Naive thymus-derived CD4-positive, alpha-beta T cell (primary cell): ENCODE results near the gene AHSA1. TPM values are rescaled to one million over a fixed set of nuclear protein-coding genes. Genes with fewer than 3 reads are reported as not detected.

Experiments used
- ATAC-seq: fragments of 150-1000 bp; cut with Tn5 transposase; 2 replicates; pipeline ENCODE4 v1.10.0; 2021; ENCODE audit warnings: mild to moderate bottlenecking, moderate library complexity
- CTCF ChIA-PET: fragments of 350-600 bp; sonication (Branson Sonifier 250); formaldehyde crosslinking; loops from one replicate; lab custom pipeline; 2021; ENCODE audit warnings: antibody characterized with exemption; lab: Charles Lee
- POLR2A ChIA-PET: fragments of 350-600 bp; sonication (Branson Sonifier 250); formaldehyde crosslinking; loops from one replicate; lab custom pipeline; 2021; ENCODE audit warnings: antibody characterized with exemption, inconsistent platforms; lab: Charles Lee
- DNase-seq, 9 donors: peaks; one replicate each; pipeline versions ENCODE4 v3.0.0 to v3.0.0-alpha.2; 2020 to 2022; ENCODE audit warnings: mixed read lengths in 1 of 9
- H3K27ac ChIP-seq: one replicate; pipeline ENCODE4 v1.7.0; 2013; ENCODE audit warnings: mild to moderate bottlenecking, low read depth, low read length, moderate library complexity
- H3K27me3 ChIP-seq, 2 donors: one replicate each; pipeline ENCODE4 v1.7.0; 2013; ENCODE audit warnings: low read length in 2 of 2, mild to moderate bottlenecking in 2 of 2, moderate library complexity in 2 of 2; ENCODE audit not compliant: control insufficient read depth in 2 of 2, insufficient read depth in 2 of 2
- H3K36me3 ChIP-seq, 3 experiments: 1 replicate in 2 of 3; 2 replicates in 1 of 3; pipeline ENCODE4 v1.7.0; 2013; ENCODE audit warnings: low read length in 3 of 3, mild to moderate bottlenecking in 3 of 3, moderate library complexity in 1 of 3; ENCODE audit not compliant: insufficient read depth in 3 of 3, control insufficient read depth in 2 of 3
- H3K4me1 ChIP-seq, 2 donors: one replicate each; pipeline ENCODE4 v1.7.0; 2013; ENCODE audit warnings: low read length in 2 of 2, mild to moderate bottlenecking in 2 of 2, moderate library complexity in 1 of 2; ENCODE audit not compliant: control insufficient read depth in 2 of 2, insufficient read depth in 2 of 2
- H3K4me3 ChIP-seq: 2 replicates; pipeline ENCODE4 v1.7.0; 2013; ENCODE audit warnings: mild to moderate bottlenecking, low read length
- H3K9me3 ChIP-seq, 3 experiments: 1 replicate in 2 of 3; 2 replicates in 1 of 3; pipeline ENCODE4 v1.7.0; 2013; ENCODE audit warnings: low read length in 3 of 3; ENCODE audit not compliant: control insufficient read depth in 2 of 3
- H3K27ac Mint-ChIP-seq, 9 donors: one replicate each; pipeline ENCODE4 v1.8.0; 2020 to 2022; ENCODE audit warnings: mixed read lengths in 9 of 9, mild to moderate bottlenecking in 8 of 9, moderate library complexity in 5 of 9, inconsistent platforms in 2 of 9
- H3K27me3 Mint-ChIP-seq, 5 donors: one replicate each; pipeline ENCODE4 v1.8.0; 2021 to 2022; ENCODE audit warnings: mixed read lengths in 5 of 5, mild to moderate bottlenecking in 1 of 5
- H3K36me3 Mint-ChIP-seq, 5 donors: one replicate each; pipeline ENCODE4 v1.8.0; 2020 to 2022; ENCODE audit warnings: mixed read lengths in 5 of 5, mild to moderate bottlenecking in 3 of 5, inconsistent platforms in 1 of 5
- H3K4me1 Mint-ChIP-seq, 7 donors: one replicate each; pipeline ENCODE4 v1.8.0; 2020 to 2022; ENCODE audit warnings: mixed read lengths in 7 of 7, mild to moderate bottlenecking in 3 of 7, inconsistent platforms in 1 of 7
- H3K4me3 Mint-ChIP-seq, 10 donors: one replicate each; pipeline ENCODE4 v1.8.0; 2020 to 2022; ENCODE audit warnings: mild to moderate bottlenecking in 10 of 10, mixed read lengths in 10 of 10, moderate library complexity in 6 of 10, inconsistent platforms in 2 of 10
- H3K9me3 Mint-ChIP-seq, 11 donors: one replicate each; pipeline ENCODE4 v1.8.0; 2020 to 2022; ENCODE audit warnings: mixed read lengths in 11 of 11, mild to moderate bottlenecking in 4 of 11, inconsistent platforms in 1 of 11, moderate library complexity in 1 of 11
- intact Hi-C, 2 donors: fragments of 100-400 bp; cut with micrococcal nuclease; formaldehyde crosslinking; loops; one replicate each; pipeline ENCODE4 v1.15.1; 2023
- polyA plus RNA-seq, 2 donors: library from polyadenylated mRNA; unstranded; fragments of 300-500 nt; fragmentation: Illumina TruSeq; gene quantifications; one replicate each; pipeline ENCODE4 v1.2.3, GENCODE V29; 2021
- total RNA-seq, 6 experiments: library from RNA in 5 of 6; stranded (reverse) in 5 of 6; gene quantifications; 1 replicate in 5 of 6; 2 replicates in 1 of 6; pipeline ENCODE4 v1.2.3 and lab custom pipeline; 2021 to 2026

The AHSA1 gene
- total and polyA plus RNA-seq, 7 experiments from 2014 or later, result 51.6 to 176 (median 104) TPM

GRCh38 chr14:77478029-77478428 lies 20.1 kb downstream of the AHSA1 start:
- POLR2A ChIA-PET, result no interaction called here
- H3K9me3 ChIP-seq, result no peaks in the 10 kb centered on the region
- Mint-ChIP-seq H3K27me3 (no peaks in the 10 kb centered on the region), H3K36me3 (no peaks in the 10 kb centered on the region), H3K27ac (no peak overlapping the region), H3K4me3 (no peak overlapping the region), H3K4me1 (peaks cover 0 to 4% (median 0%) of the 10 kb centered on the region in 7 donors), H3K9me3 (no peaks in the 10 kb centered on the region)
- no peak for ATAC-seq
- DNase-seq, result no peak
- CTCF ChIA-PET, result interaction anchor here (0.6 kb wide), 1 partner anchor 10 kb away, joined by 3 read pairs; no protein-coding TSS in a partner anchor
- no peak overlapping the region for H3K27ac ChIP-seq
- H3K27me3 ChIP-seq, result no peaks in the 10 kb centered on the region
- no peaks in the 10 kb centered on the region for H3K4me1 ChIP-seq
- no peak overlapping the region for H3K4me3 ChIP-seq
- intact Hi-C loops, result no loop called here
- H3K36me3 ChIP-seq, result no peaks in the 10 kb centered on the region

GRCh38 chr14:77478796-77479195 lies 20.9 kb downstream of the AHSA1 start:
- ATAC-seq (no peak), DNase-seq (no peak)
- Histone ChIP-seq H3K9me3 (no peaks in the 10 kb centered on the region), H3K4me1 (no peaks in the 10 kb centered on the region), H3K4me3 (no peak overlapping the region), H3K27me3 (no peaks in the 10 kb centered on the region), H3K36me3 (no peaks in the 10 kb centered on the region), H3K27ac (no peak overlapping the region)
- H3K4me1 Mint-ChIP-seq, result peaks cover 0 to 4% (median 0%) of the 10 kb centered on the region in 7 donors
- intact Hi-C loops, result no loop called here
- H3K4me3 Mint-ChIP-seq, result no peak overlapping the region
- no peaks in the 10 kb centered on the region for H3K27me3 Mint-ChIP-seq
- H3K9me3 Mint-ChIP-seq, result no peaks in the 10 kb centered on the region
- POLR2A ChIA-PET, result no interaction called here
- no peaks in the 10 kb centered on the region for H3K36me3 Mint-ChIP-seq
- H3K27ac Mint-ChIP-seq, result no peak overlapping the region
- CTCF ChIA-PET, result no interaction called here

GRCh38 chr14:77482422-77482821 lies 24.5 kb downstream of the AHSA1 start:
- intact Hi-C loops, result no loop called here
- ATAC-seq (no peak), DNase-seq (no peak)
- no peaks in the 10 kb centered on the region for H3K9me3 Mint-ChIP-seq
- Histone ChIP-seq H3K27me3 (no peaks in the 10 kb centered on the region), H3K27ac (no peak overlapping the region), H3K9me3 (no peaks in the 10 kb centered on the region), H3K4me3 (no peak overlapping the region), H3K36me3 (no peaks in the 10 kb centered on the region), H3K4me1 (no peaks in the 10 kb centered on the region)
- CTCF ChIA-PET, result interaction anchor here (1.0 kb wide), 1 partner anchor 19 kb away, joined by 3 read pairs; no protein-coding TSS in a partner anchor
- H3K36me3 Mint-ChIP-seq, result no peaks in the 10 kb centered on the region
- no peak overlapping the region for H3K27ac Mint-ChIP-seq
- no peak overlapping the region for H3K4me3 Mint-ChIP-seq
- POLR2A ChIA-PET, result no interaction called here
- H3K4me1 Mint-ChIP-seq, result peaks cover 0 to 2% (median 0%) of the 10 kb centered on the region in 7 donors
- no peaks in the 10 kb centered on the region for H3K27me3 Mint-ChIP-seq

DNA sequence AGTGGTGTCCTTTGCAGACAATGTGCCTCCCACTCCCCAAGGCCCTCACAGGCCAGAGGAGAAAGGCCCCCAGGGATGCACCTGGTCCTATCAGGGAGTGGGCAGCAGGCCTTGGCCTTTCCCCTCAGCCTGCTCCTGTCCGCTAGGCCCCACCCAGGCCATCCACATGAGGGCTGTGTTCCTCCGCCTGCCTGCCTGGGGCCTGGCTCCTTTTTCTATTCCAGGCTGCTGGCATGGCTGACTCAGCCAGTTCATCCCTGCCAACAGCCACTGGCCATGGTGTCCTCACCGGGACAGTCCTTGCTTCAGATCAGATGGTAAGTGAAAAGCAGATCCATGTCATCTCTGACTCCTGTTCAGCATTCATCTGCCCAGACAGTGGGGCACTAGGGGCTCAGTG lies 27.4 kb downstream of the AHSA1 start:
- ChIA-PET POLR2A (no interaction called here), CTCF (no interaction called here)
- DNase-seq, result no peak
- Histone ChIP-seq H3K36me3 (no peaks in the 10 kb centered on the region), H3K4me1 (no peaks in the 10 kb centered on the region), H3K9me3 (no peaks in the 10 kb centered on the region), H3K27me3 (no peaks in the 10 kb centered on the region), H3K27ac (no peak overlapping the region), H3K4me3 (no peak overlapping the region)
- Mint-ChIP-seq H3K36me3 (no peaks in the 10 kb centered on the region), H3K4me1 (peaks cover 0 to 2% (median 0%) of the 10 kb centered on the region in 7 donors), H3K4me3 (no peak overlapping the region), H3K9me3 (peaks cover 0 to 2% (median 0%) of the 10 kb centered on the region in 11 donors), H3K27ac (no peak overlapping the region), H3K27me3 (no peaks in the 10 kb centered on the region)
- intact Hi-C loops, result no loop called here
- ATAC-seq, result no peak

DNA sequence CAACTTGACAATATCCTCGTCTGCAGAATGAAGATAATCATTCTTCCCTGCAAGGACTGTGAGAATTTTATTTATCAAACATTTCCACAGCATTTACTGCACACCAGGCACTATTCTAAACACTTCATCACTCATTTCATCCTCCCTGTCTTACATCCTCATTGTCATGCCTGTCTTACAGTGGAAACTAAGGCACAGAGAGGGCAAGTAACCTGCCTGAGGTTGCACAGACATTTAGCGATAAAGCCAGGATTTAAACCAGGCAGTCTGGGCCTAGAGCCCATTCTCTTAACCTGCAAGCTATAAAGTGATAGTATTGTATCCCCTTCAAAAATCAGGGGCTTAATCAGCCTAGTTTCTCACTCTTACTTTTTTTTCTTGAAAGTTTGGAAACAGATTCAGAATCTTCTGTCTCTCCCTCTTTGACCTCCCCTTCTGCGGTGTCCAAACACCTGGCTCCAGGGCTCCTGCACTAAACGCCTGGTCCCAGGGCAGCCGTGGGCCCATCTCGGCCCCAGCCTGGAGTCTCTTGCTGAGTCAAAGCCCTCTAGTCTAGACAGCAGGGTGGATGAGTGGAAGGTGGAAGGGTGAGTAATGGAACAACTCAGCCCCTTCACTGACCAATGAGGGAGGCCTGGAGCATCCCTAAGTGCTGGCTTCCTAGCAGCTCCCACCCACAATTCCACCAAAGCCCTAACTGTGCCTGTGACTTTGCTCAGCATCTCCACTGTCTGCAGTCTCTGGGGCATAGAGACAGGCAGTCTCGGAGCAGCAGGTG lies 28.2 kb downstream of the AHSA1 start:
- H3K4me3 Mint-ChIP-seq, result no peak overlapping the region
- DNase-seq (no peak), ATAC-seq (no peak)
- Histone ChIP-seq H3K27me3 (no peaks in the 10 kb centered on the region), H3K36me3 (no peaks in the 10 kb centered on the region), H3K4me3 (no peak overlapping the region), H3K9me3 (no peaks in the 10 kb centered on the region), H3K27ac (no peak overlapping the region), H3K4me1 (no peaks in the 10 kb centered on the region)
- POLR2A ChIA-PET, result no interaction called here
- CTCF ChIA-PET, result no interaction called here
- intact Hi-C loops, result no loop called here
- no peaks in the 10 kb centered on the region for H3K36me3 Mint-ChIP-seq
- peaks cover 0 to 2% (median 0%) of the 10 kb centered on the region in 7 donors for H3K4me1 Mint-ChIP-seq
- H3K27me3 Mint-ChIP-seq, result no peaks in the 10 kb centered on the region
- H3K27ac Mint-ChIP-seq, result no peak overlapping the region
- H3K9me3 Mint-ChIP-seq, result peaks cover 0 to 2% (median 0%) of the 10 kb centered on the region in 11 donors

- H3K27me3 Mint-ChIP-seq, result no peaks in the 10 kb centered on the region
- CTCF ChIA-PET, result no interaction called here
- no peaks in the 10 kb centered on the region for H3K27me3 ChIP-seq
- H3K4me1 Mint-ChIP-seq, result no peaks in the 10 kb centered on the region
- H3K4me3 Mint-ChIP-seq, result no peak overlapping the region
- H3K9me3 ChIP-seq, result no peaks in the 10 kb centered on the region
- H3K36me3 ChIP-seq, result no peaks in the 10 kb centered on the region
- no peak overlapping the region for H3K4me3 ChIP-seq
- no peak for ATAC-seq
- H3K27ac Mint-ChIP-seq, result no peak overlapping the region
- H3K9me3 Mint-ChIP-seq, result peaks cover 0 to 2% (median 0%) of the 10 kb centered on the region in 11 donors
- H3K36me3 Mint-ChIP-seq, result no peaks in the 10 kb centered on the region
- H3K4me1 ChIP-seq, result no peaks in the 10 kb centered on the region
- intact Hi-C loops, result no loop called here
- H3K27ac ChIP-seq, result no peak overlapping the region
- no peak for DNase-seq
- POLR2A ChIA-PET, result no interaction called here
Measured at GRCh38 chr14:77488558-77488957, 30.7 kb downstream of the AHSA1 start.

GRCh38 chr14:77489041-77489440 lies 31.1 kb downstream of the AHSA1 start:
- Histone ChIP-seq H3K4me3 (no peak overlapping the region), H3K9me3 (no peaks in the 10 kb centered on the region), H3K27me3 (no peaks in the 10 kb centered on the region), H3K4me1 (no peaks in the 10 kb centered on the region), H3K36me3 (no peaks in the 10 kb centered on the region), H3K27ac (no peak overlapping the region)
- no peak for DNase-seq
- ChIA-PET POLR2A (no interaction called here), CTCF (no interaction called here)
- intact Hi-C loops, result no loop called here
- H3K36me3 Mint-ChIP-seq, result no peaks in the 10 kb centered on the region
- H3K4me1 Mint-ChIP-seq, result no peaks in the 10 kb centered on the region
- ATAC-seq, result no peak
- H3K9me3 Mint-ChIP-seq, result peaks cover 0 to 2% (median 0%) of the 10 kb centered on the region in 11 donors
- H3K27me3 Mint-ChIP-seq, result no peaks in the 10 kb centered on the region
- H3K27ac Mint-ChIP-seq, result peak overlapping the region in 1 of 9 donors; percentile 41
- no peak overlapping the region for H3K4me3 Mint-ChIP-seq
